ENCODE results near the gene GLRA1.
"Not testable (repeated sequence)": the region's sequence is repeated elsewhere in the genome, so short reads cannot be mapped to it uniquely, and the experiment has no call there.

Gene GLRA1

DNA sequence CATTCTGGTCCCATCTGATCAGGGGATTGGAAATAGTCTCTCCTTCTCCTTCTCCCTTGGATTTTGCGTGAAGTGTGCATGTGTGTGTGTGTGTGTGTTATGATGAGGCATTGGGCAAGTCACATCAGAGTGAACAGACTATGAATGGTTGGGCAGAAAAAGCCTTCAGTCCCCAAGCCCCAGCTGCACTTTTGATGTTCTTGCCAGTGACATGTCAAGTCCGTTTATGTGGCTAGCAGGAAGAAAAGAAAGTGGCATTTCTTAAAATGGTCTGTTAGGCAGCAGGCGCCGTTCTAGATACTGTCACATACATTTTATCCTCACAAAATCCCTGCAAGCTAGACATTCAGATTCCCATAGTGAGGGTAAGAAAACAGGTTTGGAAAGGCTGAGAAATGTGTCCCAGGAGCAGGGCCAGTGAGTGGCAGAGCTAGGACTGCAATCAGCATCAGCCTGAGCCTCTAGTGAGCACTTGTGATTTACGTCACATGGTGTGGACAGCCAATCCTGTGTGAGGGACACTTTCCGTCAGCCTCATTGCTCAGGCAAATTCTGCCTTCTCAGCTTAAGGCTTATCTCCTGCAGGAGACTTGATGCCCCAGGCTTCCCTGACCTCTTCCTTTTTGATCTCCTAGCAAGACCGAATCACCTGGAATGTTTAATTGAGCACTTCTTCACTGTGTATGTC lies 60.4 kb downstream of the GLRA1 start:
- TF ChIP-seq, protein P1, sequence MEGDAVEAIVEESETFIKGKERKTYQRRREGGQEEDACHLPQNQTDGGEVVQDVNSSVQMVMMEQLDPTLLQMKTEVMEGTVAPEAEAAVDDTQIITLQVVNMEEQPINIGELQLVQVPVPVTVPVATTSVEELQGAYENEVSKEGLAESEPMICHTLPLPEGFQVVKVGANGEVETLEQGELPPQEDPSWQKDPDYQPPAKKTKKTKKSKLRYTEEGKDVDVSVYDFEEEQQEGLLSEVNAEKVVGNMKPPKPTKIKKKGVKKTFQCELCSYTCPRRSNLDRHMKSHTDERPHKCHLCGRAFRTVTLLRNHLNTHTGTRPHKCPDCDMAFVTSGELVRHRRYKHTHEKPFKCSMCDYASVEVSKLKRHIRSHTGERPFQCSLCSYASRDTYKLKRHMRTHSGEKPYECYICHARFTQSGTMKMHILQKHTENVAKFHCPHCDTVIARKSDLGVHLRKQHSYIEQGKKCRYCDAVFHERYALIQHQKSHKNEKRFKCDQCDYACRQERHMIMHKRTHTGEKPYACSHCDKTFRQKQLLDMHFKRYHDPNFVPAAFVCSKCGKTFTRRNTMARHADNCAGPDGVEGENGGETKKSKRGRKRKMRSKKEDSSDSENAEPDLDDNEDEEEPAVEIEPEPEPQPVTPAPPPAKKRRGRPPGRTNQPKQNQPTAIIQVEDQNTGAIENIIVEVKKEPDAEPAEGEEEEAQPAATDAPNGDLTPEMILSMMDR (conservative IDR thresholded peaks at IDR 0.05; ENCODE audit: low read depth, low read length): no peak
- H3K4me3 ChIP-seq (ENCODE audit: low read depth, low read length): no peak overlapping the region
- DNase-seq (ENCODE audit: low read depth): no peak

DNA sequence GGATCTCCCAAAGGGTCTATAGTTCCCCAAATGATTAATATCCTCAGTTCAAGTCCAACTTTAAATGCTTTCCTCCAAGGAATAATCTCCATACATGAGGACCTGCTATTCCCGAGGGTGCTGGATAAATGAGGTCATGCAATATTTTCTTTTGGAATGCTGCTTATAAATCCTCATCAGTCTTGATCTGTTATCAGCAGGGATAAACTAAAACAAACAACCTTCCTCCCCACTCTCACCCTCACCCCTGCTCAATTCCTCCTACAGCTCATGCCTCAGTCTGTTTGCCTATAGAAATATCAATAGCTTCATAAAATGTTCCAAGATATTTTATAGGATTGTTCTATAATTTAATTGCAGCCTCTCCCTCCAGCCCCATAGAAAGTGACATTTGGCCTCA lies 61.1 kb downstream of the GLRA1 start:
- no peak overlapping the region for H3K4me3 ChIP-seq (ENCODE audit: low read depth, low read length)
- TF ChIP-seq, protein P1 (conservative IDR thresholded peaks at IDR 0.05; ENCODE audit: low read depth, low read length): no peak
- DNase-seq (ENCODE audit: low read depth): no peak

DNA sequence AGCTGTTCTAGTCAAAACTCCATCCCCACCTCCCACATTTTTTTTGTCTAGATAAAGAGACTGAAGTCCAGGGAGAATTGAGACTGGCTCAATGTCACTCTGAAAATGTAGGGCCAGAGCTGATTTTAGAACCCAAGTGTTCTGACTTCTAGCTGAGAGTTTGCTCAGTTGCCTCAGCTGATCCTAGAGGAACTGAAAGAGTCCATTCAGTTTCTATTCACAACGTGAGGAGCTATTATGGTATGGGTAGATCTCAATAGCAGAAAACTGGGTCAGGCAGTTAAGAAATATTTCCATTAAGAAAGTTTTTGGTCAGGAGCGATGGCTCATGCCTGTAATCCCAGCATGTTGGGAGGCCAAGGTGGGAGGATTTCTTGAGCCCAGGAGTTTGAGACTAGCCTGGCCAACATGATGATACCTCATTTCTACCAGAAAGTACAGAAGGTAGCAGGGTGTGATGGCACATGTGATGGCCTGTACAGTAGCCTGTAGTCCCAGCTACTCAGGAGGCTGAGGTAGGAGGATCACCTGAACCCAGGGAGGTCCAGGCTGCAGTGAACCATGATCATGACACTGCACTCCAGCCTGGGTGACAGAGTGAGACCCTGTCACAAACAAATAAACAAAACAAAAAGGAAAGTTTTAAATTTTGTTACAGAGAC lies 61.7 kb downstream of the GLRA1 start:
- no peak for DNase-seq (ENCODE audit: low read depth)
- H3K4me3 ChIP-seq (ENCODE audit: low read depth, low read length): no peak overlapping the region
- TF ChIP-seq, protein P1 (conservative IDR thresholded peaks at IDR 0.05; ENCODE audit: low read depth, low read length): no peak

DNA sequence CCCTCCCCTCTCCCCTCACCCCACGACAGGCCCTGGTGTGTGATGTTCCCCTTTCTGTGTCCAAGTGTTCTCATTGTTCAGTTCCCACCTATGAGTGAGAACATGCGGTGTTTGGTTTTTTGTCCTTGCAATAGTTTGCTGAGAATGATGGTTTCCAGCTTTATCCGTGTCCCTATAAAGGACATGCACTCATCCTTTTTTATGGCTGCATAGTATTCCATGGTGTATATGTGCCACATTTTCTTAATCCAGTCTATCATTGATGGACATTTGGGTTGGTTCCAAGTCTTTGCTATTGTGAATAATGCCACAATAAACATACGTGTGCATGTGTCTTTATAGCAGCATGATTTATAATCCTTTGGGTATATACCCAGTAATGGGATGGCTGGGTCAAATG lies 63.8 kb downstream of the GLRA1 start:
- not testable (repeated sequence) for H3K4me3 ChIP-seq (ENCODE audit: low read depth, low read length); DNase-seq (ENCODE audit: low read depth)

DNA sequence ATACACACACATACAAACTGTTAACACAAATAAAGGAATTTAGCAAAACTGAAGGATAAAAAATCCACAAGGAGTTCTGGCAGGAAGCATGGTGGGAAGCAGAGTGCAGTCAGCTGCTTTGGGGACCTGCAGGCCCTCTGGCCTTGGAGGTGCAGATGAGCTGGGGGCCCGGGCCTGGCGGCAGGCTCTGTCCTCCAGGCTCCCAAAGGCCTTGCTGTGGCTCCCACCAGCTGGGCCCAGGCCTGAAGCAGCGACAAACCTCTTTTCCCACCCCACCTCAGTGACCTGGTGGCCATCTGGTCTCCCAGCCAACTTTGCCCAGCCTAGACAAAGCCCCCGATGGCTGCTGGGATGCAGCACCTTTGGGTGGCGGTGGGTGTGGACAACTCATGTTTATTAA lies 67.8 kb downstream of the GLRA1 start:
- no peak overlapping the region for H3K4me3 ChIP-seq (ENCODE audit: low read depth, low read length)
- TF ChIP-seq, protein P1 (conservative IDR thresholded peaks at IDR 0.05; ENCODE audit: low read depth, low read length): no peak
- DNase-seq (ENCODE audit: low read depth): no peak

DNA sequence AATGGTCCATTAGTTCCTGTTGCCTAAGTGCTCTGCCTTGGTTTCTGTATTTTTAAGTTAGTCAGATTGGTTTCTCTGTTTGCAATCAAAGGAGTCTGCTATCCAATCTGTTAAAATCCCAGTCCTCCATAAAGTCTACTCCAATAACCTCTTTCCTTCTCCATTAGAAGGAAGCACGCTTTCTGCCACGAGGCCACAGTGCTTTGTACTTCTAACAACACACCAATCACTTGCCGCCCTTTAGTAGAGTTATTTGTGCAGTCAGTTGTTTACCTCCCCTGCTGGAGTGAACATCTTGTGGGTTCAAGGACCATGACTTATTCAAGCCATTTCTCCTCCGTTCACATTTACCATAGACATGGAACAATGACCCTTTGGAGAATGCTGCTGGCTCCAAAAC lies 69.0 kb downstream of the GLRA1 start:
- TF ChIP-seq, protein P1 (conservative IDR thresholded peaks at IDR 0.05; ENCODE audit: low read depth, low read length): no peak
- no peak for DNase-seq (ENCODE audit: low read depth)
- no peak overlapping the region for H3K4me3 ChIP-seq (ENCODE audit: low read depth, low read length)

DNA sequence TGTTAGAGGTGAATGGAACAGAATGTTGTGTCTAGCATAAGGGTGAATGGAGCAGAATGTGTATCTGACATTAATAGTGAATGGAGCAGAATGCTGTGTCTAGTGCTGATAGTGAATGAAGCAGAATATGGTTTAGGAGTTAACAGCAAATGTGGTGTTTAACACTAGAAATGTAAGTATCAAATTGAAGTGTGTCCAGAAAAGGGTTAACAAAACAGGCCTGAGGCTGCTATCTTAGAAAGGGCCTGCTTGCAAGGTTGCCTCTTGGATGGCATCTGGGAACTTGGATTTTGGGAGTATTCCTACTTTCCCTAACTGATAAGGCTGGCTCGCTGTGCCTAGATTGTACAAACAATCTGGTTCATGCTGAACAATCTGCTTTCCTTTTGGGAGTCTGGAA lies 76.8 kb downstream of the GLRA1 start:
- H3K4me3 ChIP-seq (ENCODE audit: low read depth, low read length): no peak overlapping the region
- TF ChIP-seq, protein P1 (conservative IDR thresholded peaks at IDR 0.05; ENCODE audit: low read depth, low read length): no peak
- no peak for DNase-seq (ENCODE audit: low read depth)
